Parathyroid adenoma (tissue), 2 donors: ENCODE data around the gene NDST1.

Experiments used
- H2AFZ ChIP-seq: fragments of 300-600 bp; sonication (generic); one replicate; pipeline ENCODE4 v1.7.0; 2017; ENCODE audit warnings: antibody characterized with exemption, mild to moderate bottlenecking
- H3K27ac ChIP-seq: fragments of 300-600 bp; sonication (generic); one replicate; pipeline ENCODE4 v1.7.0; 2017
- H3K27me3 ChIP-seq: fragments of 300-600 bp; sonication (generic); one replicate; pipeline ENCODE4 v1.7.0; 2017; ENCODE audit warnings: low read length; ENCODE audit not compliant: control insufficient read depth, insufficient read depth
- H3K36me3 ChIP-seq: fragments of 300-600 bp; sonication (generic); one replicate; pipeline ENCODE4 v1.7.0; 2017; ENCODE audit warnings: low read length; ENCODE audit not compliant: control insufficient read depth, insufficient read depth
- H3K4me1 ChIP-seq: fragments of 300-600 bp; sonication (generic); one replicate; pipeline ENCODE4 v1.7.0; 2017; ENCODE audit warnings: control low read depth
- H3K4me2 ChIP-seq: fragments of 300-600 bp; sonication (generic); one replicate; pipeline ENCODE4 v1.7.0; 2017; ENCODE audit warnings: low read length
- H3K4me3 ChIP-seq: fragments of 300-600 bp; sonication (generic); one replicate; pipeline ENCODE4 v1.7.0; 2017; ENCODE audit warnings: low read depth, low read length
- H3K79me2 ChIP-seq: fragments of 300-600 bp; sonication (generic); one replicate; pipeline ENCODE4 v1.7.0; 2017; ENCODE audit warnings: control low read depth
- H3K9ac ChIP-seq: fragments of 300-600 bp; sonication (generic); one replicate; pipeline ENCODE4 v1.7.0; 2017; ENCODE audit warnings: mild to moderate bottlenecking
- H3K9me3 ChIP-seq: fragments of 300-600 bp; sonication (generic); one replicate; pipeline ENCODE4 v1.7.0; 2017; ENCODE audit warnings: low read length; ENCODE audit not compliant: control insufficient read depth
- CTCF ChIP-seq: fragments of 300-600 bp; sonication (generic); IDR thresholded peaks from one replicate; pipeline ENCODE4 v1.7.0; 2017; ENCODE audit warnings: antibody characterized with exemption, mild to moderate bottlenecking
- donor health status: primary hyperparathyroidism.

The NDST1 gene

GRCh38 chr5:150590979-150591695 is 83.2 kb downstream of the NDST1 start:
- no peak for TF ChIP-seq CTCF
- H3K4me3 ChIP-seq, result no peak overlapping the region
- no peak overlapping the region for H3K27ac ChIP-seq
- no peaks in the 10 kb centered on the region for H3K79me2 ChIP-seq
- H3K27me3 ChIP-seq, result no peaks in the 10 kb centered on the region
- H3K36me3 ChIP-seq, result no peaks in the 10 kb centered on the region
- H3K9ac ChIP-seq, result no peak overlapping the region
- H3K9me3 ChIP-seq, result no peaks in the 10 kb centered on the region
- H3K4me1 ChIP-seq, result no peaks in the 10 kb centered on the region
- no peak overlapping the region for H3K4me2 ChIP-seq
- H2AFZ ChIP-seq, result no peak overlapping the region

- Histone ChIP-seq H3K9ac (no peak overlapping the region), H3K27ac (no peak overlapping the region)
Observed at GRCh38 chr5:150593593-150593992, 85.7 kb downstream of the NDST1 start.

GRCh38 chr5:150593996-150594395 is 86.1 kb downstream of the NDST1 start:
- no peak overlapping the region for H3K4me2 ChIP-seq
- H3K27ac ChIP-seq, result no peak overlapping the region
- H2AFZ ChIP-seq, result no peak overlapping the region
- no peaks in the 10 kb centered on the region for H3K79me2 ChIP-seq
- H3K27me3 ChIP-seq, result no peaks in the 10 kb centered on the region
- H3K9me3 ChIP-seq, result no peaks in the 10 kb centered on the region
- H3K36me3 ChIP-seq, result no peaks in the 10 kb centered on the region
- TF ChIP-seq CTCF, result no peak
- no peak overlapping the region for H3K4me3 ChIP-seq
- H3K4me1 ChIP-seq, result no peaks in the 10 kb centered on the region
- no peak overlapping the region for H3K9ac ChIP-seq

More at GRCh38 chr5:150593593-150593992, 85.7 kb downstream of the NDST1 start:
- no peak overlapping the region for H3K4me3 ChIP-seq
- H3K4me2 ChIP-seq, result no peak overlapping the region
- no peaks in the 10 kb centered on the region for H3K4me1 ChIP-seq
- H3K36me3 ChIP-seq, result no peaks in the 10 kb centered on the region
- H2AFZ ChIP-seq, result no peak overlapping the region
- TF ChIP-seq CTCF, result no peak
- no peaks in the 10 kb centered on the region for H3K27me3 ChIP-seq
- no peaks in the 10 kb centered on the region for H3K9me3 ChIP-seq
- no peaks in the 10 kb centered on the region for H3K79me2 ChIP-seq

- no peak for TF ChIP-seq CTCF
- Histone ChIP-seq H3K79me2 (no peaks in the 10 kb centered on the region), H3K4me1 (no peaks in the 10 kb centered on the region), H3K27ac (peak overlapping the region; percentile 53), H3K9ac (no peak overlapping the region), H2AFZ (no peak overlapping the region), H3K4me2 (no peak overlapping the region), H3K36me3 (no peaks in the 10 kb centered on the region), H3K27me3 (no peaks in the 10 kb centered on the region), H3K9me3 (no peaks in the 10 kb centered on the region), H3K4me3 (no peak overlapping the region)
Observed at GRCh38 chr5:150595466-150596031, 87.6 kb downstream of the NDST1 start.

GRCh38 chr5:150596313-150596712 is 88.4 kb downstream of the NDST1 start:
- Histone ChIP-seq H3K27me3 (no peaks in the 10 kb centered on the region), H3K4me2 (no peak overlapping the region), H3K4me3 (no peak overlapping the region), H3K36me3 (no peaks in the 10 kb centered on the region), H3K9ac (no peak overlapping the region), H3K27ac (peak overlapping the region; percentile 53), H3K9me3 (no peaks in the 10 kb centered on the region), H3K79me2 (no peaks in the 10 kb centered on the region), H2AFZ (no peak overlapping the region), H3K4me1 (no peaks in the 10 kb centered on the region)
- TF ChIP-seq CTCF, result no peak
